Tibial artery (tissue), 4 donors: ENCODE measurements around the gene GLT6D1.

Experiments
- DNase-seq, 2 donors: peaks; one replicate each; pipeline ENCODE4 v3.0.0-alpha.2; 2019
- H3K27ac ChIP-seq, 2 donors: fragments of 200-600 bp; sonication (generic) in 1 of 2; 1 replicate in 1 of 2; 2 replicates in 1 of 2; pipeline ENCODE4 v1.5.1; 2018 to 2019; ENCODE audit warnings: mild to moderate bottlenecking in 1 of 2
- H3K27me3 ChIP-seq, 2 donors: fragments of 200-600 bp; sonication (generic) in 1 of 2; one replicate each; pipeline versions ENCODE4 v1.5.1 to v1.6.0; 2016 to 2019
- H3K36me3 ChIP-seq, 3 donors: fragments of 200-600 bp; sonication (generic) in 2 of 3; one replicate each; pipeline ENCODE4 v1.5.1; 2016 to 2019; ENCODE audit warnings: mild to moderate bottlenecking in 2 of 3
- H3K4me1 ChIP-seq, 4 donors: fragments of 200-600 bp; sonication (generic) in 2 of 4; 1 replicate in 3 of 4; 2 replicates in 1 of 4; pipeline ENCODE4 v1.5.1; 2016 to 2019
- H3K4me3 ChIP-seq, 2 donors: fragments of 200-600 bp; sonication (generic) in 1 of 2; 1 replicate in 1 of 2; 2 replicates in 1 of 2; pipeline ENCODE4 v1.5.1; 2018 to 2019; ENCODE audit warnings: mild to moderate bottlenecking in 2 of 2
- H3K9me3 ChIP-seq, 3 donors: fragments of 200-600 bp; sonication (generic) in 1 of 3; one replicate each; pipeline ENCODE4 v1.5.1; 2016 to 2019
- intact Hi-C: fragments of 100-400 bp; cut with DNase I; formaldehyde crosslinking; loops from one replicate; pipeline ENCODE4 v1.15.0; 2023; ENCODE audit warnings: low total_unique reads
- TF ChIP-seq, protein P1 (sequence below), 2 experiments: fragments of 200-600 bp in 1 of 2; fragments of 450-650 bp in 1 of 2; IDR thresholded peaks; one replicate each; pipeline ENCODE4 v1.5.1; 2017 to 2019; ENCODE audit warnings: antibody characterized with exemption in 2 of 2, mild to moderate bottlenecking in 1 of 2, moderate library complexity in 1 of 2

The GLT6D1 gene

DNA sequence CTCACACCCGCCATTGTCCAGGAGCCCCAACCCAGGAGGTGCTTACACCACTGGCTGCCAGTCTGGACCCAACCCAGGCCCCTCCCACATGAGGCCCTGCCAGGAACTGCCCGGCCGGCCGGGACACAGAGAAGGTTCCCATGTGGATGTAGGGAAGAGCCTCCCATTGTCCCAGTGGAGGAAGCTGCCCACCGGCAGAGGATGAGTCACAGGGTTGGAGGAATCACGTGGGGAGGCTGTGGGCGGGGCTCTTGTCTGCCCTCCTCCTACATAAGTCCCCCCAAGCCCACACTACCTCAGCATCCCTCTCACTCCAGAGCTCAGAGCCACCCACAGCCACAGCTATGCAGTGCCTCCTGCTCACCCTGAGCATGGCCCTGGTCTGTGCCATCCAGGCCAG lies 51.7 kb downstream of the GLT6D1 start:
- Histone ChIP-seq H3K27ac (no peak overlapping the region), H3K9me3 (no peaks in the 10 kb centered on the region), H3K36me3 (no peaks in the 10 kb centered on the region), H3K4me3 (no peak overlapping the region), H3K27me3 (peaks cover 0 to 74% of the 10 kb centered on the region in 2 donors), H3K4me1 (no peaks in the 10 kb centered on the region)
- TF ChIP-seq, protein P1, sequence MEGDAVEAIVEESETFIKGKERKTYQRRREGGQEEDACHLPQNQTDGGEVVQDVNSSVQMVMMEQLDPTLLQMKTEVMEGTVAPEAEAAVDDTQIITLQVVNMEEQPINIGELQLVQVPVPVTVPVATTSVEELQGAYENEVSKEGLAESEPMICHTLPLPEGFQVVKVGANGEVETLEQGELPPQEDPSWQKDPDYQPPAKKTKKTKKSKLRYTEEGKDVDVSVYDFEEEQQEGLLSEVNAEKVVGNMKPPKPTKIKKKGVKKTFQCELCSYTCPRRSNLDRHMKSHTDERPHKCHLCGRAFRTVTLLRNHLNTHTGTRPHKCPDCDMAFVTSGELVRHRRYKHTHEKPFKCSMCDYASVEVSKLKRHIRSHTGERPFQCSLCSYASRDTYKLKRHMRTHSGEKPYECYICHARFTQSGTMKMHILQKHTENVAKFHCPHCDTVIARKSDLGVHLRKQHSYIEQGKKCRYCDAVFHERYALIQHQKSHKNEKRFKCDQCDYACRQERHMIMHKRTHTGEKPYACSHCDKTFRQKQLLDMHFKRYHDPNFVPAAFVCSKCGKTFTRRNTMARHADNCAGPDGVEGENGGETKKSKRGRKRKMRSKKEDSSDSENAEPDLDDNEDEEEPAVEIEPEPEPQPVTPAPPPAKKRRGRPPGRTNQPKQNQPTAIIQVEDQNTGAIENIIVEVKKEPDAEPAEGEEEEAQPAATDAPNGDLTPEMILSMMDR (IDR thresholded peaks at IDR 0.05): no peak
- intact Hi-C loops: no loop called here
- no peak for DNase-seq

- H3K27me3 ChIP-seq: peaks cover 0 to 68% of the 10 kb centered on the region in 2 donors
Observed at GRCh38 chr9:135586601-135587109, 52.7 kb downstream of the GLT6D1 start.

DNA sequence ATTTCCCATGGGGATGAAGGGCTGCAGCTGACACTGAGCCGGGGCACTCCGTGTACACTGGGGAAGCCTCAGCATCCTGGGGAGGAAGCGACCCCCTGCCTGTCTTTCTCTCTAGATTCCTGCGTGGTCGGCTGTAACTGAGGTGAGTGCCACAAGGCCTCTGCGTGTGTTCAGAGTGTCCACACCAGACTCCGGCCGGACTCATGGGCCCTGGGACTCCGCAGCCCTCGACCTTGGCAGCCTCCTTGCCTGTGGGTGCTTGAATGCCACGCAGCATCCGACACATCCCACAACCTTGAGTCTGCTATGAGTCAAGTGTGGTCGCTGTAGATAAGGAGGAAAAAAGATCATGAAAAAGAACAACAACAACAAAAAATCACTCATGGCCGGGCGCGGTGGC lies 54.4 kb downstream of the GLT6D1 start:
- Histone ChIP-seq H3K4me3 (no peak overlapping the region), H3K36me3 (no peaks in the 10 kb centered on the region), H3K4me1 (no peaks in the 10 kb centered on the region), H3K27ac (no peak overlapping the region), H3K27me3 (peaks cover 0 to 63% of the 10 kb centered on the region in 2 donors), H3K9me3 (no peaks in the 10 kb centered on the region)
- no peak for DNase-seq
- intact Hi-C loops: no loop called here
- TF ChIP-seq, protein P1 (IDR thresholded peaks at IDR 0.05): no peak

More at GRCh38 chr9:135586601-135587109, 52.7 kb downstream of the GLT6D1 start:
- no peak overlapping the region for H3K27ac ChIP-seq
- TF ChIP-seq, protein P1 (IDR thresholded peaks at IDR 0.05): no peak
- H3K4me1 ChIP-seq: no peaks in the 10 kb centered on the region
- DNase-seq: no peak
- no peak overlapping the region for H3K4me3 ChIP-seq
- intact Hi-C loops: no loop called here
- no peaks in the 10 kb centered on the region for H3K36me3 ChIP-seq
- no peaks in the 10 kb centered on the region for H3K9me3 ChIP-seq

DNA sequence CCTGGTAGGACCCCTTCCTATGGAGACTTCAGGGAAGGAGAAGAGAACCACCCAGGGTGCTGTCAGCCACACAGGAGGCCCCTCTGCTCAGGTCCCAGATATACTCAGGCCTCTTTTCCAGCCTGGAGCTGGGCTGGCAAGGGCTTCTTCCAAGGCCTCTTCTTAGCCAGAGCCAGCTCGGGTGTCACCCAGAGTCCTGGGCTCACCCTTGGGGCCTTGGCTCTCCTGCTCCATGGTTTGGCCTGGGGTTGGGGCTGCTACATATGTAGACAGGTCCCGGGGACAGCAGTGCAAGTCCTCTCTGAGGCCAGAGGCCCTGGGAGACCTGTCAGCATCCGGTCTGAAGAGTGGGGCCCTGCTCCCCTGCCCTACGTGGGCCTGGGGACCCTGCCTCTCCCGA lies 55.0 kb downstream of the GLT6D1 start:
- H3K9me3 ChIP-seq: no peaks in the 10 kb centered on the region
- H3K36me3 ChIP-seq: no peaks in the 10 kb centered on the region
- no peak overlapping the region for H3K4me3 ChIP-seq
- no peak overlapping the region for H3K27ac ChIP-seq
- H3K27me3 ChIP-seq: peaks cover 0 to 58% of the 10 kb centered on the region in 2 donors
- H3K4me1 ChIP-seq: no peaks in the 10 kb centered on the region
- TF ChIP-seq, protein P1 (IDR thresholded peaks at IDR 0.05): no peak
- DNase-seq: no peak
- intact Hi-C loops: no loop called here

- Histone ChIP-seq H3K9me3 (no peaks in the 10 kb centered on the region), H3K36me3 (no peaks in the 10 kb centered on the region), H3K27me3 (peaks cover 0 to 50% of the 10 kb centered on the region in 2 donors), H3K4me1 (no peaks in the 10 kb centered on the region), H3K27ac (no peak overlapping the region), H3K4me3 (no peak overlapping the region)
- no peak for DNase-seq
- intact Hi-C loops: no loop called here
- TF ChIP-seq, protein P1 (IDR thresholded peaks at IDR 0.05): no peak
Observed at GRCh38 chr9:135583688-135584011, 55.7 kb downstream of the GLT6D1 start.
